Effector memory CD8-positive, alpha-beta T cell (primary cell): ENCODE measurements around the gene CACYBP.

Experiments
- ATAC-seq: fragments of 150-1000 bp; cut with Tn5 transposase; replicated peaks from 2 replicates; pipeline ENCODE4 v1.10.0; 2021; ENCODE audit warnings: mild to moderate bottlenecking, moderate library complexity
- DNase-seq, 3 experiments: peaks; one replicate each; pipeline ENCODE4 v3.0.0; 2021
- H3K27ac Mint-ChIP-seq, 2 donors: one replicate each; pipeline ENCODE4 v1.8.0; 2022; ENCODE audit warnings: mild to moderate bottlenecking in 2 of 2, mixed read lengths in 2 of 2, moderate library complexity in 2 of 2
- H3K27me3 Mint-ChIP-seq, 2 donors: one replicate each; pipeline ENCODE4 v1.8.0; 2022; ENCODE audit warnings: mixed read lengths in 2 of 2
- H3K36me3 Mint-ChIP-seq: one replicate; pipeline ENCODE4 v1.8.0; 2022; ENCODE audit warnings: mild to moderate bottlenecking, moderate library complexity, mixed read lengths; ENCODE audit not compliant: insufficient read depth
- H3K4me1 Mint-ChIP-seq, 2 donors: one replicate each; pipeline ENCODE4 v1.8.0; 2022; ENCODE audit warnings: low read depth in 2 of 2, mixed read lengths in 2 of 2
- H3K4me3 Mint-ChIP-seq, 2 donors: one replicate each; pipeline ENCODE4 v1.8.0; 2022; ENCODE audit warnings: mild to moderate bottlenecking in 2 of 2, mixed read lengths in 2 of 2, moderate library complexity in 2 of 2
- H3K9me3 Mint-ChIP-seq, 2 donors: one replicate each; pipeline ENCODE4 v1.8.0; 2022; ENCODE audit warnings: mixed read lengths in 2 of 2

CACYBP gene

DNA sequence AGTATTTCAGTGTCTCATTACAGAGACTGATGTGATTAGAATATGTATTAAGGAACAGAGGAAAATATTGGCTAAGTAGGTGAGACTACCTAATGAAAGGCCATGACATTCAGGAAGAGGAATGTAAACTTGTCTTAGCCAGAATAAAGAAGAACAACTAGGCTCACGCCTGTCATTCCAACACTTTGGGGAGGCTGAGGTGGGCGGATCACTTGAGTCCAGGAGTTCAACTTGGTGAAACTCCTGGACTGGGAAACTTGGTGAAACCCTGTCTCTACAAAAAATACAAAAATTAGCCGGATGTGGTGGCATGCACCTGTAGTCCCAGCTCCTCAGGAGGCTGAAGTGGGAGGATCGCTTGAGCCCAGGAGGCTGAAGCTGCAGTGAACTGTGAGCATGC is 14.8 kb upstream of the CACYBP start:
- no peak for DNase-seq
- Mint-ChIP-seq H3K4me3 (no peak overlapping the region), H3K4me1 (peaks cover 13 to 26% of the 10 kb centered on the region in 2 donors), H3K27me3 (no peaks in the 10 kb centered on the region), H3K27ac (peak overlapping the region; percentile 13 to 50), H3K36me3 (peaks cover 46% of the 10 kb centered on the region), H3K9me3 (no peaks in the 10 kb centered on the region)
- ATAC-seq = no peak

- no peak overlapping the region for H3K4me3 Mint-ChIP-seq
- H3K4me1 Mint-ChIP-seq = peaks cover 13 to 18% of the 10 kb centered on the region in 2 donors
- peak overlapping the region in 1 of 2 donors; percentile 97 for H3K27ac Mint-ChIP-seq
- ATAC-seq (no peak), DNase-seq (no peak)
- H3K36me3 Mint-ChIP-seq = peaks cover 25% of the 10 kb centered on the region
- no peaks in the 10 kb centered on the region for H3K27me3 Mint-ChIP-seq
- H3K9me3 Mint-ChIP-seq = no peaks in the 10 kb centered on the region
Measured at GRCh38 chr1:174988539-174988938, 11.2 kb upstream of the CACYBP start.

DNA sequence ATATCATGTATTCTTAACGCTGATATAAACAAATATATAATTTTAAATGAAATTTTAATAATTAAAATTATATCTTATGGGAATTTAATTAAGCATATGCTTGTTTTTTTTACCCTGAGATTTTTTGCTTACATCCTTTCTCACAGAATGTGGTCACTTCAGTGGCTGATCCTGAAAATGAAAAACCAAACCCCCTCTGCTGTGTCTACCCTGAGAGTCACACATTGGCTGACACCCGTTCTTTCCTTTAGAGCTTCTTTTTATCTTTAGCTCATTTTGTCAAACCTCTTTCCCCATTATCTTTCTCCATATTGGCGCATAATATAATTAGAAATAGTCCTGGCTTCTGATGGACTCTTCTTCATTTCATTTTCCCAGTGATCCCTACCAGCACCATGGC is 10.8 kb upstream of the CACYBP start:
- H3K27ac Mint-ChIP-seq = peak overlapping the region; percentile 92 to 97
- H3K27me3 Mint-ChIP-seq = no peaks in the 10 kb centered on the region
- H3K9me3 Mint-ChIP-seq = no peaks in the 10 kb centered on the region
- no peak for DNase-seq
- H3K4me1 Mint-ChIP-seq = peaks cover 13 to 21% of the 10 kb centered on the region in 2 donors
- peaks cover 25% of the 10 kb centered on the region for H3K36me3 Mint-ChIP-seq
- ATAC-seq = no peak
- H3K4me3 Mint-ChIP-seq = peak overlapping the region in 1 of 2 donors; percentile 56

GRCh38 chr1:174989536-174990220 is 10.1 kb upstream of the CACYBP start:
- peak overlapping the region; percentile 41 to 56 for H3K4me3 Mint-ChIP-seq
- no peak for DNase-seq

GRCh38 chr1:174990382-174990999 is 9.3 kb upstream of the CACYBP start:
- H3K27me3 Mint-ChIP-seq = no peaks in the 10 kb centered on the region
- H3K36me3 Mint-ChIP-seq = peaks cover 23% of the 10 kb centered on the region
- peaks cover 13 to 23% of the 10 kb centered on the region in 2 donors for H3K4me1 Mint-ChIP-seq
- H3K27ac Mint-ChIP-seq = peak overlapping the region; percentile 92 to 97
- peak; percentile 66 for ATAC-seq
- no peak for DNase-seq
- no peaks in the 10 kb centered on the region for H3K9me3 Mint-ChIP-seq
- peak overlapping the region; percentile 69 to 79 for H3K4me3 Mint-ChIP-seq

More at GRCh38 chr1:174989536-174990220, 10.1 kb upstream of the CACYBP start:
- H3K27ac Mint-ChIP-seq = peak overlapping the region; percentile 92 to 97
- ATAC-seq = no peak
- H3K27me3 Mint-ChIP-seq = no peaks in the 10 kb centered on the region
- no peaks in the 10 kb centered on the region for H3K9me3 Mint-ChIP-seq
- peaks cover 23% of the 10 kb centered on the region for H3K36me3 Mint-ChIP-seq
- H3K4me1 Mint-ChIP-seq = peaks cover 13 to 23% of the 10 kb centered on the region in 2 donors

GRCh38 chr1:174991473-174991872 is 8.3 kb upstream of the CACYBP start:
- no peak for DNase-seq
- Mint-ChIP-seq H3K27me3 (no peaks in the 10 kb centered on the region), H3K9me3 (no peaks in the 10 kb centered on the region), H3K4me1 (peaks cover 13 to 23% of the 10 kb centered on the region in 2 donors), H3K36me3 (peaks cover 18% of the 10 kb centered on the region), H3K4me3 (no peak overlapping the region), H3K27ac (no peak overlapping the region)
- ATAC-seq = no peak

DNA sequence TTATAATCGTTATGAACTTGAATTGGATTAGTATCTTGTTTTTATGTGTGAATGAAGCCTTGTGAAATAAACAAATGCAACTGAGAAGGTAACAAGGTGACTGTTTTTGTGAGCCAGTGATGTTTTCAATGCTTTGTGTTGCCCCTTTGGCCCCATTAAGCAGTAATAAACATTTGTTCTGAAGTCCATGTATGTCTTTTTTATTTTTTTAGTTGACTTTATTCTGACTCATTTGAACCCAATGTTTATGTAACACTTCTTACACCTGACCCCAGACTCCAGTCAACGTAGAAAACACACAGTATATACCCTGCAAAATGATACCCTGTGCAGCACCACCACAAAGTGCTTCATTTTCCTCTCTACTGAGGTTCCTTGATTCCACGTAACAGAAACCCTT is 4.6 kb upstream of the CACYBP start:
- Mint-ChIP-seq H3K4me3 (no peak overlapping the region), H3K36me3 (peaks cover 12% of the 10 kb centered on the region), H3K27me3 (no peaks in the 10 kb centered on the region), H3K27ac (peak overlapping the region in 1 of 2 donors; percentile 41), H3K9me3 (no peaks in the 10 kb centered on the region), H3K4me1 (peaks cover 1 to 16% of the 10 kb centered on the region in 2 donors)
- ATAC-seq (no peak), DNase-seq (no peak)

DNA sequence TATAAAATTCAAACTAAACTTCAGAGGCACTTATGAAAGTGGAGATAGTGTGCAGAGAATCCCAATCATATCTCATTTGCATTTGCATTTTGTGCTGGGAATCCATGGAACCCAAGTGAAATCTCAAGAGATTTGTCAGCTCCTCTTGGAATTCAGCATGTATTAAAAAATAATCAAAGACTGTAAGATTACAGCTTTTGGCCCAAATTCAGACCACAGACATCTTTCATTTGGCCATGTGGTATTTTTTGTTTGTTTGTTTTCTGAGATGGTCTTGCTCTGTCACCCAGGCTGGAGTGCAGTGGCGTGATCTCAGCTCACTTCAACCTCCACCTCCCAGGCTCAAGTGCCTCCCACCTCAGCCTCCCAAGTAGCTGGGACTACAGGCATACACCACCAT is 3.8 kb upstream of the CACYBP start:
- Mint-ChIP-seq H3K36me3 (peaks cover 17% of the 10 kb centered on the region), H3K4me3 (no peak overlapping the region), H3K9me3 (no peaks in the 10 kb centered on the region), H3K4me1 (peaks cover 7 to 19% of the 10 kb centered on the region in 2 donors), H3K27ac (no peak overlapping the region), H3K27me3 (no peaks in the 10 kb centered on the region)
- ATAC-seq (no peak), DNase-seq (no peak)

DNA sequence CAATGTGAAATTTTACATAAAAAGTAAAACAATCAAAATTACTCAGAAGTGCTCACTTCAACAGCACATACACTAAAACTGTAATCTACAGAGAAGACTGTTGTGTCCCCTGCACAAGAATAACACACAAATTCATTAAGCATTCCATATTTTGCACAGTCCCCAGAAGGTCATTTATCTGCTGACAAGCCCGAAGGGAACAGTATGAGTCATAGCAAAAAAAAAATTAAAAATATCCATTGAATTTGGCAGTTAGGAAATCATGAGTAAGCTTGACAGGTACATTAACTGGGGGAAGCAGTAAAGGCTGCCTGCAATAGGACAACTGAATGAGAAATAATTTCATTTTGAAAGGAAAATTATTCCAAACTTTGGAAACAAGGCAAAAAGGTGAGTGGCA is 3.3 kb upstream of the CACYBP start:
- H3K36me3 Mint-ChIP-seq = peaks cover 17% of the 10 kb centered on the region
- ATAC-seq (no peak), DNase-seq (no peak)
- H3K4me1 Mint-ChIP-seq = peaks cover 11 to 24% of the 10 kb centered on the region in 2 donors
- peak overlapping the region in 1 of 2 donors; percentile 52 for H3K27ac Mint-ChIP-seq
- no peaks in the 10 kb centered on the region for H3K9me3 Mint-ChIP-seq
- no peak overlapping the region for H3K4me3 Mint-ChIP-seq
- H3K27me3 Mint-ChIP-seq = no peaks in the 10 kb centered on the region

DNA sequence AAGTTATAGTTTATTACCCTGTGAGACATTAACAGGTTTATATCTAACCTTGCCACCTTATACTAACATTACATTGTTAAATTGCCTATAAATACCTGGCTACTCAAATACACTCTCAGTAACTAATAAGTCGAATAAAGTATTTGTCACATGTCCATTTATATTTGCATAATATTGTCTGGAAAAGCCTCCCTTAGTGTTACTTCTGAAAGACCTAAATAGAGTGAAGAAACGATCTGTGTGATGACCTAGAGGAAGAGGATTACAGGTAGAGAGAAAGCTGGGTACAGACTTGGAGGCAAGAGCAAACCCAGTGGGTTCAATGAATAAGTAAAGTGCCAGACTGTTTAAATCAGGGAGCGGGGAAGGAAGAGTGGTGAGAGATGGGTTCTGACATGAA is 2.7 kb upstream of the CACYBP start:
- peak overlapping the region in 1 of 2 donors; percentile 2 for H3K27ac Mint-ChIP-seq
- H3K36me3 Mint-ChIP-seq = peaks cover 17% of the 10 kb centered on the region
- H3K27me3 Mint-ChIP-seq = no peaks in the 10 kb centered on the region
- no peak overlapping the region for H3K4me3 Mint-ChIP-seq
- DNase-seq = no peak
- no peak for ATAC-seq
- H3K4me1 Mint-ChIP-seq = peaks cover 14 to 28% of the 10 kb centered on the region in 2 donors
- no peaks in the 10 kb centered on the region for H3K9me3 Mint-ChIP-seq

GRCh38 chr1:174998569-174999215 is 1.1 kb upstream of the CACYBP start:
- Mint-ChIP-seq H3K4me3 (no peak overlapping the region), H3K36me3 (peaks cover 17% of the 10 kb centered on the region), H3K4me1 (peaks cover 19 to 40% of the 10 kb centered on the region in 2 donors), H3K27ac (no peak overlapping the region), H3K27me3 (no peaks in the 10 kb centered on the region), H3K9me3 (no peaks in the 10 kb centered on the region)
- ATAC-seq (peak; percentile 9), DNase-seq (peak; percentile 43 to 47 (median 44))

GRCh38 chr1:174999216-174999935 is 371 bp upstream of the CACYBP start:
- ATAC-seq = peak; percentile 73
- Mint-ChIP-seq H3K36me3 (peaks cover 17% of the 10 kb centered on the region), H3K4me1 (peaks cover 20 to 41% of the 10 kb centered on the region in 2 donors), H3K27me3 (no peaks in the 10 kb centered on the region), H3K4me3 (no peak overlapping the region), H3K27ac (no peak overlapping the region), H3K9me3 (no peaks in the 10 kb centered on the region)
- peak; percentile 93 to 96 (median 94) for DNase-seq

DNA sequence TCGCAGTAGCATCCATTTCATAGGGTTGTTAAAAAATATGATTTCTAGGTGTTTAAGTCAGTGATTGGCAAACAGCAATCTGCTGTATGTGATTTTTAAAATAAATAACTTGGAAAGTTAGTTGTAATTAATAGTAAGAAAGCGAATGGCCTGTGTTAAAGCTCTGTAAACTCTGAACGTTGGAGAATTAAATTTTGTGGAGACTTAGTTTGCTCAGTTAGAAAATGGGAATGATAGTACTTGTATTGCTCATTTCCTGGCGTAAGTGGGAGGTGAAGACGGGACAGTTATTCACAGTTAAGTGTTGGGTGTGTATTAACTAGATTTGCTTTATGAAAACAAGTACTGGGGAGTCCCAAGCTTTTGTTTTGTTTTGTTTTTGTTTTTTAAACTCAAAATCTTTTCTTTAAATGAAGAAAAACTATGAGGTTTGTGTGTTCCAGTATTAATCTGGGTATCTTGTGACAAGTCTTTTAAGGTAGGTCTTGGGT is 995 bp downstream of the CACYBP start:
- H3K4me1 Mint-ChIP-seq = peaks cover 24 to 49% of the 10 kb centered on the region in 2 donors
- H3K27me3 Mint-ChIP-seq = no peaks in the 10 kb centered on the region
- no peaks in the 10 kb centered on the region for H3K9me3 Mint-ChIP-seq
- H3K27ac Mint-ChIP-seq = no peak overlapping the region
- H3K4me3 Mint-ChIP-seq = no peak overlapping the region
- H3K36me3 Mint-ChIP-seq = peaks cover 16% of the 10 kb centered on the region
- DNase-seq = no peak
- no peak for ATAC-seq
